ENCODE results near the gene FXR1. TPM values are rescaled to one million over a fixed set of nuclear protein-coding genes. Genes with fewer than 3 reads are reported as not detected.

FXR1 gene
- total RNA-seq, 1 experiment from 2014 or later: 133 TPM

GRCh38 chr3:180926526-180926925 lies 14.1 kb downstream of the FXR1 start:
- no peak for TF ChIP-seq EZH2phosphoT487 (IDR thresholded peaks at IDR 0.05; ENCODE audit: borderline replicate concordance, low read length)
- TF ChIP-seq EZH2 (IDR thresholded peaks at IDR 0.05; ENCODE audit: low read length, unreplicated experiment): no peak
- no peak for TF ChIP-seq CTCF (conservative IDR thresholded peaks at IDR 0.05; ENCODE audit: low read depth, low read length)
- no peak overlapping the region for H3K4me2 ChIP-seq (ENCODE audit: low read length)
- H3K4me1 ChIP-seq (ENCODE audit: insufficient read depth, low read length): no peaks in the 10 kb centered on the region
- H3K4me3 ChIP-seq (ENCODE audit: low read length): no peak overlapping the region
- BruUV-seq (replicated peaks): no TSS peak
- peaks cover 77% of the 10 kb centered on the region for H4K20me1 ChIP-seq (ENCODE audit: low read length)
- H3K36me3 ChIP-seq (ENCODE audit: low read depth, low read length): peaks cover 10% of the 10 kb centered on the region; the same call in 1 of the 2 replicates
- DNase-seq (no peak), ATAC-seq (no peak)
- H3K9ac ChIP-seq (ENCODE audit: low read length): no peak overlapping the region
- no peaks in the 10 kb centered on the region for H3K27me3 ChIP-seq (ENCODE audit: low read length)
- POLR2A ChIA-PET (ENCODE audit: unreplicated experiment): no interaction called here
- H3K9me3 ChIP-seq (ENCODE audit: low read length): no peaks in the 10 kb centered on the region
- CTCF ChIA-PET: no interaction called here
- no peaks in the 10 kb centered on the region for H3F3A ChIP-seq (ENCODE audit: low read length, unreplicated experiment)
- H3K9me2 ChIP-seq (replicated peaks; ENCODE audit: low read length): no peaks in the 10 kb centered on the region
- H3K27ac ChIP-seq (ENCODE audit: low read length): no peak overlapping the region
- H3K79me2 ChIP-seq (ENCODE audit: low read length): peaks cover 100% of the 10 kb centered on the region
- no peak overlapping the region for H2AFZ ChIP-seq (ENCODE audit: low read length)
- intact Hi-C loops (cut with micrococcal nuclease): no loop called here

GRCh38 chr3:180929376-180929775 lies 16.9 kb downstream of the FXR1 start:
- Histone ChIP-seq H3K27me3 (ENCODE audit: low read length) (no peaks in the 10 kb centered on the region), H3K9me2 (replicated peaks; ENCODE audit: low read length) (no peaks in the 10 kb centered on the region), H3K27ac (ENCODE audit: low read length) (no peak overlapping the region), H3K79me2 (ENCODE audit: low read length) (peaks cover 100% of the 10 kb centered on the region), H2AFZ (ENCODE audit: low read length) (no peak overlapping the region), H3F3A (ENCODE audit: low read length, unreplicated experiment) (no peaks in the 10 kb centered on the region), H3K9ac (ENCODE audit: low read length) (no peak overlapping the region), H4K20me1 (ENCODE audit: low read length) (peaks cover 72% of the 10 kb centered on the region), H3K4me3 (ENCODE audit: low read length) (no peak overlapping the region), H3K4me1 (ENCODE audit: insufficient read depth, low read length) (no peaks in the 10 kb centered on the region; the same call in 1 of the 2 replicates), H3K36me3 (ENCODE audit: low read depth, low read length) (peaks cover 11% of the 10 kb centered on the region; the same call in 1 of the 2 replicates), H3K4me2 (ENCODE audit: low read length) (no peak overlapping the region), H3K9me3 (ENCODE audit: low read length) (no peaks in the 10 kb centered on the region)
- CTCF ChIA-PET: no interaction called here
- no TSS peak for BruUV-seq (replicated peaks)
- TF ChIP-seq EZH2 (IDR thresholded peaks at IDR 0.05; ENCODE audit: low read length, unreplicated experiment) (no peak), CTCF (conservative IDR thresholded peaks at IDR 0.05; ENCODE audit: low read depth, low read length) (no peak), EZH2phosphoT487 (IDR thresholded peaks at IDR 0.05; ENCODE audit: borderline replicate concordance, low read length) (no peak)
- DNase-seq (no peak), ATAC-seq (no peak)
- POLR2A ChIA-PET (ENCODE audit: unreplicated experiment): no interaction called here
- intact Hi-C loops (cut with micrococcal nuclease): no loop called here

DNA sequence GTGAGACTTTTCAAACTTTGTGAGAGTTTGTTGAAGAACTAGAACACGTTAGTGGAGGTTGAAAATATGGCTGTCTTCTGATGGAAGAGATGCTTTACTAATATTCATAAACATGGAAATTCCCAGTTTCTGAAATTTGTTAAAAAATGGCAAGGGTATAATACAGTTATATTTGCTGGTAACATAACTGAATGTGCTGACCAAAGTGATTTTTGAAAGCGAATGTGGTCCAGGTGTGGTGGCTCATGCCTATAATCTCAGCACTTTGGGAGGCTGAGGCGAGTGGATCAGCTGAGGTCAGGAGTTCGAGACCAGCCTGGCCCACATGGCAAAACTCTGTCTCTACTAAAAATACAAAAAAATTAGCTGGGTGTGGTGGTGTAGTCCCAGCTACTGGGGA lies 18.1 kb downstream of the FXR1 start:
- no peak overlapping the region for H3K27ac ChIP-seq (ENCODE audit: low read length)
- H3K9ac ChIP-seq (ENCODE audit: low read length): no peak overlapping the region
- no peak for DNase-seq
- H3K4me3 ChIP-seq (ENCODE audit: low read length): no peak overlapping the region
- ChIA-PET POLR2A (ENCODE audit: unreplicated experiment) (interaction anchor here (0.6 kb wide), 1 partner anchor 17 kb away, joined by 3 read pairs; no protein-coding TSS in a partner anchor), CTCF (no interaction called here)
- H3K9me2 ChIP-seq (replicated peaks; ENCODE audit: low read length): no peaks in the 10 kb centered on the region
- no peaks in the 10 kb centered on the region for H3K9me3 ChIP-seq (ENCODE audit: low read length)
- intact Hi-C loops (cut with micrococcal nuclease): no loop called here
- BruUV-seq (replicated peaks): no TSS peak
- peaks cover 100% of the 10 kb centered on the region for H3K79me2 ChIP-seq (ENCODE audit: low read length)
- peaks cover 16% of the 10 kb centered on the region; the same call in 1 of the 2 replicates for H3K36me3 ChIP-seq (ENCODE audit: low read depth, low read length)
- H3F3A ChIP-seq (ENCODE audit: low read length, unreplicated experiment): no peaks in the 10 kb centered on the region
- no peaks in the 10 kb centered on the region for H3K27me3 ChIP-seq (ENCODE audit: low read length)
- no peak for ATAC-seq
- H2AFZ ChIP-seq (ENCODE audit: low read length): no peak overlapping the region
- H3K4me1 ChIP-seq (ENCODE audit: insufficient read depth, low read length): no peaks in the 10 kb centered on the region; the same call in 1 of the 2 replicates
- H3K4me2 ChIP-seq (ENCODE audit: low read length): no peak overlapping the region
- peaks cover 67% of the 10 kb centered on the region for H4K20me1 ChIP-seq (ENCODE audit: low read length)
- no peak for TF ChIP-seq EZH2 (IDR thresholded peaks at IDR 0.05; ENCODE audit: low read length, unreplicated experiment)
- TF ChIP-seq CTCF (conservative IDR thresholded peaks at IDR 0.05; ENCODE audit: low read depth, low read length): no peak
- TF ChIP-seq EZH2phosphoT487 (IDR thresholded peaks at IDR 0.05; ENCODE audit: borderline replicate concordance, low read length): no peak

All from PC-3 (cell line).